ENCODE measurements around the gene NPAS3.

The NPAS3 gene

DNA sequence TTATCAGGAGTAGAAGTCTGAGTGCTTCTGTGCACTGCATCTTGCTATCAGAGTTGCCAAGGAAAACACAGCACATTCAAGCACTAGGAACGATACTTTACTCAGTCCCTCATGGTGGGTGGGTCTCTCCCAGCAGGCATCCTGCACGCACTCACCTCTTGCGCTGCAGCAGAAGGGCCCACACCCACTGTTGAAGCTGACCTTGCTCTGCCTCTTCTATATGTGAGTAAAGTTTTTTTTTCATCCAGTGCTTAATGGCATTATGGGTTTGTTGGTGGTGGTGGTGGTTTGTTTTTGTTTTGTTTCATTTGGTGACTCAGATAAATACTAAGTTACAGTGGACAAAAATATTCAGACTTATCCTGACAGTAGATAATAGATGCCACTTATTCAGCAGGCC lies 663.7 kb downstream of the NPAS3 start:
- no peak for DNase-seq

GRCh38 chr14:33606591-33606990 lies 667.9 kb downstream of the NPAS3 start:
- no peak for DNase-seq

- no peak for DNase-seq
These were observed 670.9 kb downstream of the NPAS3 start for GRCh38 chr14:33609582-33609981.

GRCh38 chr14:33610121-33610520 lies 671.4 kb downstream of the NPAS3 start:
- no peak for DNase-seq

DNA sequence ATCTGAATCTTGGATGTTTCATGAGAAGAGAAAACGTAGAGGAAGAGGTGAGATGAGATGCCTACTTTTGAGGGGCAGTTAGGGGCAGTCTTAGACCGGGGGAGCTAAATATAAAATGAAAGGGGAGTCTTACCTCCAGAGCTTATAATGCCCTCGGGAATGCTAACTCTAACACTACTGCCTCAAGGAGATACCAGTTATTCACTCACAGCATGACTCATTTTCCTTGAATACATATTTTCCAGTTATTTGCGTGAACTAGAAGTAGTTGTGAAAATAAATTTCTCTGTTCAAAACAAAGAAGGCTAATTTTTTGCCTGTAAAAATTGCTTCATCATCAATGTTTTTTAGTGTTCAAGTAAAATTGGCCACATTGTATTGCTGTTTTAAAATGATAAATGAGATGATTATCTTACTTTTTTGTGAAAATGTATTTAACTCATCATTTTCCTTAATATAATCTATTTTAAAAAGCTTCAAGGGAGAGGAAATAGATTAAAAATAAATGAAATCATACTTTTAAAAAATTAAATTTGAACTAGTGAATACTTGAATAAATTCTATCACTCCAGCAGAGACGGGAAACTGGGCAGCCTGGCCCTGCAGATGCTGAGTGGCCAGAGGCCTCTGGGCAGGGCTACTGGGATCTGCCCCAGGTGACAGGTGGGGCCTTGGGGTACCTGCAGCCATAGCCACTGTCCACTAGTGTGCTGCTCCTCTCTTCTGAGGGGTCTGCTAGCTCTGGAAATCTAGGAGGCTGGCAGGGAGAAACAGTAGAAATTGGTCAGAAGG lies 672.9 kb downstream of the NPAS3 start:
- DNase-seq: no peak

DNA sequence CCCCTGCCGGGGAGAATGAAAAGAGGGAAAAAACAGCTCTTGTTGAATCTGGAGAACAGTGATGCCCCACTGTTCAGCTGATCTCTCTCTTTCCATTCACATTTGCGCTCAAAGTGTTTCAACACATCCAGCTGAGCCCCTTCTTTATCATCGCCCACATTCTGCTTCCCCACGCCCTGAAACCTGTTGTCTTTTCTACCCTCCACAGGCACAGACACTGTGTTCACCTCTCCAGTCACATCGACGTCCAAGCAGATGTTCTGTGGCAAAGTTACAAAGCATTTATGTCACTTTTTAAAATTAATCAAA lies 673.5 kb downstream of the NPAS3 start:
- DNase-seq: no peak

- DNase-seq: no peak
These were observed 678.5 kb downstream of the NPAS3 start for GRCh38 chr14:33617154-33617553.

- no peak for DNase-seq
These were observed 679.9 kb downstream of the NPAS3 start for GRCh38 chr14:33618361-33619105.

- DNase-seq: no peak
These were observed 683.8 kb downstream of the NPAS3 start for GRCh38 chr14:33622496-33622895.

DNA sequence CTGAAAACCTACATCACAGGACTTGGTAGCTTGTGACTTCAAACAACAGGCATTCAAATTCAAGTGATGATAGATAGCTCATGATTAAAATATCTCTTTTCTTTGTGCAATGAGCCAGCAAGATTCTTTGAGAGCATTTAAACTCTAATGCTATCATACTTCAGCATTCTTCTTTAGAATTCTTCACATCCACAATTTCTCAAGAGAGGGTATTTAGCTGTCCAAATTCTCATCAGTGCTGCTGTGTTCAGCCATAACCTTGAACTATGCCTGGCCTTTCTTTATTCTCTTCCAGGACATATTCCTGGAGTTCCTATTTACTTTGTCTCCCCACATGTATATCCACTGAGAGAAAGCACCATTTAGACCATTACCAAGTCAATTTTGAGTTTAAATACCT lies 691.1 kb downstream of the NPAS3 start:
- DNase-seq: no peak

DNA sequence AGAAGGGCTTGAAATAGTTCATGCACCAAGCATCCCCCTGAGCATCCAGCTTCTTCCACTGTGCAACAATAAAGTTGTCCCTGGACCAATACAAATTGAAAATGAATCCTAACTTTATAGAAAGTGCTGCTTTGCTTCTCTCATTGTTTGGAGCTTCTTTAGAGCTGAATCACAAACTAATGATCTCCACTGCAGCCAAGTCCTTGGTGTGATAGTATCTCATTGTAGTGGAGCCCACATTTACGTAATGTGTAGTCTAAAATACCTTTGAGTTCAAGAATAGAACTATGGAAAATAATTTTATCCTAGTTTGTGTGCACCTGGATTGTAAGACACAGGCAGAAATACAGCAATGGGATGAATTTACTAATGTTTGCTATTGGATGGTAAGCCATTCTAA lies 692.3 kb downstream of the NPAS3 start:
- no peak for DNase-seq

DNA sequence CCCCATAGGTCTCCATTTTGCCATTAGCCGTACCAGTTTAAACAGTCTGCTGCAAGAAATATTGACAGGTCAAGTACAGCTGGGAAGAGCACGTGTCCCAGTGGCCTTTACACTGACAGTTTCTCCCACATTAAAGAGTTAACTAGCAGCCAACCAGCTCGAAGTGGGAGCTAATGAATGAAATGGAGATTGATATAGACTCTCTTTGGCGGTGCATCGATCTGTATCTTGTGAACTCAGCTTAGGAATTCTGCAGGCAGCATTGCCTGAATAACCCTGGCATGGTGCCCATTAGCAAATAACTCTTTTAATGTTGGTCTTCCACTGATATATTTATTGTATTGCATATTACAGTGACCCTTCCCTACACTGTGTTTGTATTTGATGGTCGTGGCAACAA lies 692.8 kb downstream of the NPAS3 start:
- DNase-seq: no peak

DNA sequence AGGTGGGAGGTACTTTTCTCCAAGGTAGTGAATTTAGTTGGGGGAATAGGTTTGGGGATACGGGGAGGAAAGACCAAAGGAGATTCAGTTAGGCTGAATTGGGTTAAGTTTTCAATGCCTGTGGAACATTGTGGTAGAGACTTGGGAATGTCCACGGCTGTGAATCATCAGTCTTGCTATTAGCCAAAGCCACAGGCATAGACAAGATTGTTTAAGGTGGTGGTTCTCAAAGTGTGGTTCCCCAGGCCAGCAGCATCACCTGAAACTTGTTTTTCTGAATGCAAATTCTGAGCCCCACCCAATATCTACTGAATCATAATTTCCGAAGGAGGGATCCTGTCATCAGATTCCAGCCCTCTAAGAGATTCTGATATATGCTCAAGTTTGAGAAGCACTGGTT lies 696.0 kb downstream of the NPAS3 start:
- DNase-seq: no peak

GRCh38 chr14:33636716-33637115 lies 698.0 kb downstream of the NPAS3 start:
- DNase-seq: no peak

DNA sequence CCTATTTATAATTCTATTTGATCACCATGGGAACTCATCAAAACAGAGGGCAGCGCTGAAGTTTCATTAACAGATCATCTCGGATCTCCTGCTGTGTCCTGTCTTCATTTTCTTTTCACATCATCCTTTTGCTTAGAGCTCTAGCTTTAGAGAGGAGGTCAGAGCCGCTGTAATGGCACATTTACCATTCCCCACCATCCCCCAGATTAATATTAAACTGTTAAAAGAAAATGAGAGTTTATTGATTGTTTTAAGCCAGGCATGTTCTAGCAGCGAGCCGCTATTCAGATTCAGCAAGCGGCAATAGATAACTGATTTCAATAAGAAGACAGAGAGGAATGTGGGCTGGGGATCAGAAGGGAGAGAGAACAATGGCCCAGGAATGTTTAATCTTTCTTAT lies 703.4 kb downstream of the NPAS3 start:
- DNase-seq: no peak

DNA sequence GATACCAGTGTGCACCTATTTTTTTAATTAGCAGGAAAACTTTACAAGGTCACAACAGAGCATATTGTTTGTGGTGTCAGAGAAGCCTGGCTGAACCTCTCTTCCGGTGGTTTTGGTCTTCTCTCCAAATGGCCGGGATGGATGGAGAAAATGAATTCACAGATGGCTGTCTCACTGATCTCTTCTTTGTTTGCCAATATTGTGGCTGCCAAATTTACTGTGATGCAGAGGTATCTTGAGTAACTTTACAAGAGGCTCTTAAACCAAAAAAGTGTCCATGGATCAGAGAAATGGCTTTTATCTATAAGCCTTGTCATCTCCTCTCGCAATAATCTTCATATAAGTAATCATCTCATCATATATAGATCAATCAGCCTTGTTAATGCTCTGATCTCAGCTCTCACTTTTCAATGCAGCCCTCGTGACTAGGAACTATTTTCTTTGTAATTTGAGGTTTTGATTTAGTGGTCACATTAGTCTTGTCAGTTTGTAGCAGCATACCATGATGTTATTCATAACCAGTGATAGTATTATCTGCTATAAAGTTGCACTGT lies 704.1 kb downstream of the NPAS3 start:
- DNase-seq: no peak

GRCh38 chr14:33643426-33644181 lies 704.9 kb downstream of the NPAS3 start:
- DNase-seq: no peak

DNA sequence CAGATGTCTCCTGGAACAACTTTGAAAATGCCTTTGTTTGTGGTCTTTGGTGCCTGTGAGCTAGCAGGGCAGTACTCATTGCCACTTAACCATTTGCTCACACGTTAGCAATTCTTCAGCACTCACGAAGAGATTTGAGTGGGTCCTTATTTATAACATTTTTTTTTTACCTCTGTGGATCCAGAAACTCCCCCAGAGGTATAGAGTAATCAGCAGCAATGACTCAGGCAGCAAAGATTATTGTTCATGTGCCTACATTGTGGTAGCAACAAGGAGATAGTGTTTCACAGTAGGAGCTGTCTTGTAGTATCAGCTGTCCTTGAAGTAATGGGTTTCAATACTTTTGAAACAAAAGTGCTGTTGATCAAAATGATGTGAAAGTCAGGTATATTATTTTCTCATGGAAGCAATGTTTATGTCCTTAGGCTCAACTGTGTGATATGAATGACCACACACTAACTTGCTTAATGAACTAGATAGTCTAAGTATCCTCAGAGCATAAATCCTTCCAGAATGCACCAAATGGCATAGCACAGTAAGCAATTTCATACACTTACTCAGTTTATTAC lies 708.1 kb downstream of the NPAS3 start:
- DNase-seq: no peak

GRCh38 chr14:33647385-33647786 lies 708.7 kb downstream of the NPAS3 start:
- DNase-seq: no peak

DNA sequence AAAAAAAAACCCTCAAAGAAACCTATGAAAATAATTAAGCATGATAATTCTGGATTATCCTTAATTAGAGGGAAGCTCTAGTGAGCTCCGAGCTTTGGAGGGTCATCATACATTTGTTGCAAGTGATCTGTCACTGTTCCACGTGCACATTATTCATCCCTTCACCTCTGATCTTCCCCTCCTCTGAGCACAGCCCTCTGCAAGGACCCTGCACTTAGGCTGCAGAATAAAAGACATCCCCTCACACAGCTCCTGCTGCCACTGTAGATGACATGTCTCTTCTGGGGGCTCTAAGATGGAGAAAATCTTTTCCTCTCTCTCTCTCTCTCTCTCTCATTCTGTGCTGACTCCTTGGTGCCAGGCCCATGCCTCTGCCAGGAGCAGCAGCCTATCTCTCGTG lies 711.8 kb downstream of the NPAS3 start:
- DNase-seq: no peak

DNA sequence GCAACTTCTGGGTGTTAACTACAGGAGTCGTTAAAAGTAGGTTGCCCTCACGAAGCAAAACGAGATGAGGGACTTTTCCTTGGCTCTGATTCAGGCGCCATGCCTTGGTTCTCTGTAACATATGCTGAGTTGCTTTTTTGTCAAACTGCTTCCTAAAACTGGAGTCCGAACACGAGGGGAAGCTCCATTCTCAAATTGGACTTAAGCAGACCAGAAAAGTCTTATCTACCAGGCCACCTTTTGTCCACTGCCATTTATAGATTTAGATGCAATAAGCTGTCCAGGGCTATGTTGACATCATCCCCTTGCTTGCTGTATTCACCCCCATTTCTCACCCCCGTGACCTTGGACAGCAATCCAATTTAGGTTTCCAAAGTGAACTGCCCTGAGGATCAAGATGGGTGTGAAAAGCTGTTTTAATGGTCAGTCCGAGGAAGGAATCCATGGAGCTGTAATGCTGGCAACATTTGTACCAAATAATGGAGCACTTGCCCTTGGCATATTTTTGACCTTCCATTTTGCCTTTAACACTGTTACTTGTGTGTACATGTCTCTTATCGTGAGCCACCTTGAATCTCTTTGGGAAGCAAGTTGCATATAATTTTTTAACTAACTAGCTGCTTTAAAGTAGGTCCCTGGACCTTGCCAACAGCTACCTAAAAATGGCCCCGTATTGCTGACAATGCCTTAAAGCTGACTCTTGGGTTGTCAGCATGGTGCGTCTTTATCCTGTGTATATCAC lies 714.1 kb downstream of the NPAS3 start:
- DNase-seq: no peak

- DNase-seq: no peak
These were observed 714.6 kb downstream of the NPAS3 start for GRCh38 chr14:33653308-33653695.

DNA sequence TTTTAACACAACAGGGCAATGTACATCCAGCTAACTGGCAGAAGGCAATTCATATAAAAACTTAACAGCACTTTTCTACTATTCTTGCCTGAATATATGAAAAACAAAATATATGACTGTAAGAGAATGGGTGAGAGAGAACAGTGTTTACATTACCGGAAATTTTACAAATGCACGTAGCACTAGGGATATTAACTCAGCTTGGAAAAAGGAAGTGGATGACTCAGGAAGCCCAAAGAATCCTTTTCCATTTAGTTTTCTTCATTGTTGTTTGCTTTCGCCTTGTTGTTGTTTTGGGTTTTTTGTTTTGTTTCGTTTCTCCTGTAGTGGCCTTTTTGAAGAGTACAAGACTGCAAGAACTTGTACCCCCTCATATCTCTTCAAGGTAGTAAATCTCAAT lies 716.7 kb downstream of the NPAS3 start:
- no peak for DNase-seq

Measured in NCI-H1048 (cell line).